HG03039 (cell line): ENCODE data around the gene SLC1A5.
"Not testable (repeated sequence)": the region's sequence is repeated elsewhere in the genome, so short reads cannot be mapped to it uniquely, and the experiment has no call there.

Experiments
- ATAC-seq: cut with Tn5 transposase; IDR thresholded peaks from one replicate; pipeline ENCODE4 v1.9.1; 2021; ENCODE audit warnings: mild to moderate bottlenecking, moderate library complexity; ENCODE audit not compliant: unreplicated experiment

Gene SLC1A5

GRCh38 chr19:46802152-46802551 lies 13.8 kb upstream of the SLC1A5 start:
- no peak for ATAC-seq

- ATAC-seq = no peak
These were observed 10.3 kb upstream of the SLC1A5 start for GRCh38 chr19:46798713-46799112.

- ATAC-seq = no peak
These were observed 9.5 kb upstream of the SLC1A5 start for GRCh38 chr19:46797881-46798280.

- ATAC-seq = no peak
These were observed 3.5 kb upstream of the SLC1A5 start for GRCh38 chr19:46791944-46792343.

GRCh38 chr19:46789371-46789770 lies 977 bp upstream of the SLC1A5 start:
- ATAC-seq = no peak

GRCh38 chr19:46788968-46789338 lies 559 bp upstream of the SLC1A5 start:
- no peak for ATAC-seq

- no peak for ATAC-seq
These were observed 798 bp downstream of the SLC1A5 start for GRCh38 chr19:46787331-46788261.

GRCh38 chr19:46787040-46787330 lies 1.4 kb downstream of the SLC1A5 start:
- no peak for ATAC-seq

- peak; percentile 29 for ATAC-seq
These were observed 2.0 kb downstream of the SLC1A5 start for GRCh38 chr19:46786236-46787039.

- no peak for ATAC-seq
These were observed 2.5 kb downstream of the SLC1A5 start for GRCh38 chr19:46785980-46786235.

- no peak for ATAC-seq
These were observed 3.1 kb downstream of the SLC1A5 start for GRCh38 chr19:46785054-46785979.

- no peak for ATAC-seq
These were observed 3.9 kb downstream of the SLC1A5 start for GRCh38 chr19:46784262-46785053.

GRCh38 chr19:46783670-46784069 lies 4.7 kb downstream of the SLC1A5 start:
- ATAC-seq = no peak

- ATAC-seq = no peak
These were observed 5.9 kb downstream of the SLC1A5 start for GRCh38 chr19:46782355-46783019.

- ATAC-seq = not testable (repeated sequence)
These were observed 10.3 kb downstream of the SLC1A5 start for GRCh38 chr19:46777956-46778645.

GRCh38 chr19:46776927-46777911 lies 11.2 kb downstream of the SLC1A5 start:
- ATAC-seq = no peak

- ATAC-seq = no peak
These were observed 12.6 kb downstream of the SLC1A5 start for GRCh38 chr19:46775642-46776258.

GRCh38 chr19:46773018-46773399 lies 15.4 kb downstream of the SLC1A5 start:
- ATAC-seq = no peak
